Activated CD4-positive, CD25-positive, alpha-beta regulatory T cell (primary cell): ENCODE results near the gene GH2.
"Not testable (repeated sequence)": the region's sequence is repeated elsewhere in the genome, so short reads cannot be mapped to it uniquely, and the experiment has no call there.

ENCODE experiments used
- DNase-seq, 4 experiments: peaks; one replicate each; lab custom pipeline; 2025; lab: John Stamatoyannopoulos, UW

Gene GH2

DNA sequence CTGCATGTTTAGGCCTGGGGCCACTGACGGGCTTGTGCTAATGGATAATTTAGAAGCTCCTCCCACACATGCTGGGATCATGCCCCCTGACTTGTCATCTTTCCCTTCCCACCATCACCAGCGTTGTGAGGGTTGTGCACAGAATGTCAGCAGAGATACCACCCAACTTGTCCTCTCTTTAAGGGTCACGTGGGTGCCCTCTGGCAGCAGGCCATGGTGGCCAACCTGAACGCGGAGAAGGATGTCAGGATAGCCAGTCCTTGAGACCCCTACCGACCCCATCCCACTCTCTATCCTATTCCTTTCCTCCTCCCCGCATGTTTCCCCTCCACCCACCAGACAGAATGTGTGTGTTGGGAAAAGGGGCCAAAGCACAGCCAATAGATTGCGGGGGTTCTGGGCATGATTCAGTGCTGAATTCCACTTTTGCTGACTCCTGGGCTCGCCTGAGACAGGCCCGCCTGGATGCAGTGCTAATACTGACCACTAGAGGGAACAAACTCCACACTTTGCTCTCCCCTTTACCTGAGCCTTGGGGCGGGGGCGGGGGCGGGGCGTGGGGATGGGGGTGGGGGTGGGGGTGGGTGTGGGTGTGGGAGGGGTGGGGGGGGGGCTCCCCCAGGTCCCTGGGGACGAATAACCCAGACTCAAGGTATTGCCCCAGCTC lies at the start of gene GH2:
Gene GH2, minus strand, starts transcription at position 10 of the 667 bp plus-strand sequence. CDS start 143 bp downstream, outside the sequence.
- peak; percentile 29 to 39 (median 37) for DNase-seq

DNA sequence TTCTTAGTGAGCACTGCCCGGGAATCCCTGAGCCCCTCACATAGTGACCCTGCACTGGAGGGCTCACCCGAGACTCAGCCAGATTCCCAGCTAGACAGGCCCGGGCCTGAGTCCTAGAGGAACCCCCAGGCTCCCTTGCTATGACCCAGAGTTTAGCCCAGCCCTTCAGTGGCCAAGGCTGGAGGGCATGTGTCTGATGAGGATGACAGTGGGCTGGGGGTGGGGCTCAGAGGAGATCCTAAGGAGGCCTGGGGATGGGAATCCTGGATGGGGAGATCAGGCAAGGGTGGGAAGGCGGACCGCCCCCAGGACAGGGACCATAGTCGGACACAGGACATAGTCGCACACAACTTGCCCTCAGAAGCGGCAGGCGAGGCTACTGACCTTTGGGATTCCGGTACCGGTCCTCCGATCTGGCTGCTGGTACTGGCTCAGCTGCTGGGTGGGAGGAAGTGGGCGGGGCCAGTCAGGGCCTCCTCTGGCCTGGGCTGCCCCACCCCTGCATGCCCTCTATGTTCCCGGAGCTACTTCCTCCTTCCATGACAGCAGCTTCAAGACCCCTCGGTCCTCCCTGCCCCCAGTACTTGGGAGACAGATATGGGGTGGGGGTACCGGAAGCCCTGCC lies 49.3 kb upstream of the GH2 start:
- DNase-seq: peak; percentile 13 to 51 (median 40)

GRCh38 chr17:63929860-63930766 lies 48.4 kb upstream of the GH2 start:
- DNase-seq: no peak

GRCh38 chr17:63928966-63929695 lies 47.4 kb upstream of the GH2 start:
- DNase-seq: no peak

- DNase-seq: no peak
These were observed 46.5 kb upstream of the GH2 start for GRCh38 chr17:63928172-63928666.

DNA sequence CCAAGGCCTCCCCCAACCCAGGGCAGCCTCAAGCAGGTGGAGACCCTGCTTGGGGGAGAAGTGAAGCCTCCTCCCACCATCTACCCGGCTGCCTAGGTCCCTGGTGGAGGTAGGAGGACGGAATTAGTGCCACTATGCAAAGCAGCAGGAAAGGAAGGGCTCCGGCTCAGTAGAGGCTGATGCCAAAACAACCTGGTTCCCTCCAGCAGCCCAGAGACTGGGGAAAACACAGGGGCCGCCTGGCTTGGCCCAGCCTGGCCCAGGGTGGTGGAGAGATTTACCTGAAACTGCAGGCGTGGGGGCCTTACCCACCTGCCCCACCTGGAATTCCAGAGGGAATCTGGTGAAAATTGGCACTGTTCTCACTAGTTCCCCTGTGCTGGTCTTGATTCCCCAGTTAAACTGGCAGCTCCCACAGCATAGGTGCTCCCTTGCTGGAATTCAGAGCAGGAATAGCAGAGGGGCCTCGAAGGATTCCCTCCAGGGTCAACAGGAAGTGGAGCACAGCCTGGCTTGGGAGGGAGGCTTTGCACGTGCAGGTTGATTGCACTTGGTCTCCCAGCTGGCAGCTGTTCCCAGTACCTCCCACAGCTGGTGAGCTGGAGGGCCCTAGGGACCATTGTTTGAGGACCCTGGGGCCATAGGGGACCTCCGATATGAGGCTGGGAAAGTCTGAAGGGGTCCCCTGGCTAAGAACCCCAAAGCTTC lies 45.9 kb upstream of the GH2 start:
- no peak for DNase-seq

- DNase-seq: no peak
These were observed 44.4 kb upstream of the GH2 start for GRCh38 chr17:63926164-63926563.

DNA sequence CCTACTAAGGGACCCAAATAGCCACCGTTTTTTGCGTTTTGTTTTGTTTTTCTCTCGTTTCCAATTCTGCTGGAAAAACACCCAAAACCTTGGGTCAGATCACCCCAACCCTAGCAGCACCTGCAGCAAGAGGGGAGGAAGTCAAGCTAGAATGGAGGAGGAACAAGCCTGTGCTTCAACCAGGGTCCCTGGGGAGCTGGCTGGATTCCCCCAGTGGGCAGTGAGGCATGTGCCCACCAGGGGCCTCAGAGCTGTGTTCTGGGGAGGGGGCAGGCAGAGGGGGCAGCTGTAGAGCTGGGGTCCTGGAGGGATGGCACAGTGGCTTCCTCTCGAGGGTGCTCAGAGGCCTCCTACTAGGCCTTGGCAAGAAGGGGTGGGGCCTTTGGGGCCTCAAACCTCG lies 43.9 kb upstream of the GH2 start:
- no peak for DNase-seq

- DNase-seq: not testable (repeated sequence)
These were observed 40.7 kb upstream of the GH2 start for GRCh38 chr17:63922402-63922801.

DNA sequence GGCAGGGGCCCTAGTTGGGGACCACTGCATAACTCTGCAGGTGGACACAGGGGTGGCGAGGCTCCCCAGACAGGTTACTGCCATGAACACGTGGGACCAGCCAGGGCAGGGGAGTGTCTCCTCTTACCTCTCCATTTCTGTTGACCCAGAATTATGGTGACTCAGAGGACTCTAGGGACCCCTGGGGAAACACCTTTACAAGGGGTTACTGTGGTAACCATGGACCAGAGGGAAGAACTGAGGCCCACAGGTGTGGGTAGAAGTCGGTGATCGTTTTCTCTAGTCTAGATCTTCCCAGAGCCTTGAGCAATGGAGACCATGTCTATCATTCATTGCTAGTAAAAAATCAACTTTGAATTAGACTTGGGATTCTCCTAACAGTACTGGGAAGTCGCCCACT lies 39.0 kb upstream of the GH2 start:
- not testable (repeated sequence) for DNase-seq

DNA sequence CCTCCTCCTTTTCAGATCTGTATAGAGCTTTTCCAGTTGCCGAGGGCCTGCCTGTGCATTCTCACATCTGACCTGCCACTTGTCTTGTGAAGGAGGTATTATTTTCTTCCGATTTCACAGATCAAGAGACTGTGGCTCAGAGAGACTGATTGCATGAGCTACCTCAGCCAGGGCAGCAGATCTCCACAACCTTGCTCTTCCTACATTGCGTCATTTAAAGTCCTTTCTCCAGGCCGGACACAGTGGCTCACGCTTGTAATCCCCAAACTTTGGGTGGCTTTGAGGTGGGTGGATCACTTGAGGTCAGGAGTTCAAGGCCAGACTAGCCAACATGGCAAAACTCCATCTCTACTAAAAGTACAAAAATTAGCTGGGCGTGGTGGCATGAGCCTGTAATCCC lies 38.3 kb upstream of the GH2 start:
- DNase-seq: not testable (repeated sequence)

DNA sequence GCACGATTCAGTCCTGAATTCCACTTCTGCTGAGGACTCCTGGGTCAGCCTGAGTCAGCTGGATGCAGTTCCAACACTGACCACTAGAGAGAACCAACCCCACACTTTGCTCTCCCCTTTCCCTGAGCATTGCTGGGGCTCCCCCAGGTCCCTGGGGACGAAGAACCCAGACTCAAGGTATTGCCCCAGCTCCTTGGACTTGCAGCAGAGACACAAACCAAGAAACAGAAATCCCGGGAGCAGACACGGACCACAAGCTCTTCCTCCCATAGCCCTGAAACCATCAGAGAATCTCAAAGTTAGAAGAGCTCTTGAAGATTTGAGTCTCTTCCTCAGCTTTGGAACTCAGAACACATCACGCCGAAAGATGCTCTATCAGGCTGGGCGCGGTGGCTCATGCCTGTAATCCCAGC lies 37.6 kb upstream of the GH2 start:
- peak; percentile 37 to 52 (median 41) for DNase-seq

GRCh38 chr17:63918789-63919305 lies 37.1 kb upstream of the GH2 start, which contains the start of gene GH1:
Gene GH1, minus strand, starts transcription at chr17:63918839. Its CDS starts 63 bp downstream, at chr17:63918776.
- not testable (repeated sequence) for DNase-seq

DNA sequence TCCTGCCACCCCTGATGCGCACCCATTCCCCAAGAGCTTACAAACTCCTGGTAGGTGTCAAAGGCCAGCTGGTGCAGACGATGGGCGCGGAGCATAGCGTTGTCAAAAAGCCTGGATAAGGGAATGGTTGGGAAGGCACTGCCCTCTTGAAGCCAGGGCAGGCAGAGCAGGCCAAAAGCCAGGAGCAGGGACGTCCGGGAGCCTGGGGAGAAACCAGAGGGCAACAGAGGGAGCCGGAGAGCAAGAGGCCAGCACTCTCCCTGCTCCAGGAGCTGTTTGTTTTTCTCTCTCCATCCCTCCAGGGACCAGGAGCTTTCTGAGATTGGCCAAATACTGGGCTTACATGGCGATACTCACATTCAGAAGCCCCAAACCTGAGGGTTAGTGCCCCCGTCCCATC lies 36.6 kb upstream of the GH2 start:
- DNase-seq: no peak

DNA sequence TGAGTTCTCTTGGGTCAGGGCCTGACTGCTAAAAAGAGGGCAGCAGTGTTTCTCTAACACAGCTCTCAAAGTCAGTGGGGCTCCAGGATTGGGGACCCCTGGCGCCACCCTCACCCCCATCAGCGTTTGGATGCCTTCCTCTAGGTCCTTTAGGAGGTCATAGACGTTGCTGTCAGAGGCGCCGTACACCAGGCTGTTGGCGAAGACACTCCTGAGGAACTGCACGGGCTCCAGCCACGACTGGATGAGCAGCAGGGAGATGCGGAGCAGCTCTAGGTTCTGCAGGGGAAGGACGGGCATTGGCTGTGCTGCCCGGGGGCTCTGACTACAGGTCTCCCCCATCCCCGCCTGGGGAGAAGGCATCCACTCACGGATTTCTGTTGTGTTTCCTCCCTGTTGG lies 35.9 kb upstream of the GH2 start:
- no peak for DNase-seq

DNA sequence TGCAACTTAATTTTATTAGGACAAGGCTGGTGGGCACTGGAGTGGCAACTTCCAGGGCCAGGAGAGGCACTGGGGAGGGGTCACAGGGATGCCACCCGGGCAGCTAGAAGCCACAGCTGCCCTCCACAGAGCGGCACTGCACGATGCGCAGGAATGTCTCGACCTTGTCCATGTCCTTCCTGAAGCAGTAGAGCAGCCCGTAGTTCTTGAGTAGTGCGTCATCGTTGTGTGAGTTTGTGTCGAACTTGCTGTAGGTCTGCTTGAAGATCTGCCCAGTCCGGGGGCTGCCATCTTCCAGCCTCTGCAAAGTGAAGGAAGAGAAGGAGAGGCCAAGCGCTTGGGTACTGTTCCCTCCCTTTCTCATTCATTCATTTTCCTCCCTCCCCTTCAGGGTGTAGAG lies 35.5 kb upstream of the GH2 start:
- DNase-seq: not testable (repeated sequence)

GRCh38 chr17:63916566-63917185 lies 34.9 kb upstream of the GH2 start:
- DNase-seq: no peak

DNA sequence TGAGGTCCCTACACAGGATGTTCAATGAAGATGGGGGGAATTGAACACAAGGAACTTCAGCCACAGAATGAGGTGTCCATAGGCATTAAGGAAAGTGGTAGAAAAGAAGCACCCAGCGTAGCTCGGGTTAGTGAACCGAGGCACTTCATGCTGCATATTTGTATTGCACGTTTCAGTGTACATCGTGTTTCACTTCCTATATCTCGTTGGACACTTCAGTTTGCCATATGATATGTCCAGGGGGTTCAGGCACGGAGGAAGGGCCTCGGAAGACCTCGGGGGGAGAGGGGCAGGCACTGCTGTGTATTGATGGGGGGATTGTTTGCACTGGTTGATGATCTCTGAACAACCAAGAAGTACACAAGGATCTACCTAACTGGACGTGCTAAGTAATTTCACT lies 34.0 kb upstream of the GH2 start:
- DNase-seq: not testable (repeated sequence)

- DNase-seq: no peak
These were observed 32.7 kb upstream of the GH2 start for GRCh38 chr17:63914471-63914870.

- DNase-seq: peak; percentile 15 to 61 (median 31)
These were observed 29.9 kb upstream of the GH2 start for GRCh38 chr17:63911657-63912100.
